ENCODE data around the gene RIOK1. TPM values are rescaled to one million over a fixed set of nuclear protein-coding genes. Genes with fewer than 3 reads are reported as not detected.
A peak's percentile ranks its signal among the peaks of the same experiment; 100 is the strongest.

Gene RIOK1
- polyA plus RNA-seq, 3 donors, result 7.7 to 14.6 (median 8.8) TPM

DNA sequence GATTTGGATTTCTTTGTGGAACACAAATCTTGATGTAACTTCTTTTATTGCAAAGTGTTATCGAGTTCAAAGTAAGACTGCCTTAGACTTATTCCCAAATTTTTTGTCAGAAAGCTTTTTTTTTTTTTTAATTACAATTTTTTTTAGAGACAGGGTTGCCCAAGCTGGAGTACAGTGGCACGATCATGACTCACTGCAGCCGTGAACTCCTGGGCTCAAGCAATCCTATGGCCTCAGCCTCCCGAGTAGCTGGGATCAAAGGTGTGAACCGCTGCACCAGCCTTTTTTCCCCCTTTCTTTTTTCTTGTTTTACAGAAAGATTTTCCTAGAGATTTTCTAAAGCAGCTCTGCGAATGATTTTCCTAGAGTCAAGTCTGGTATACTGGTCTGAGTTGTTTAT, 2.8 kb downstream of the RIOK1 start:
- peak overlapping the region in 1 of 7 donors; percentile 76 for H3K27ac Mint-ChIP-seq
- H3K27me3 Mint-ChIP-seq (ENCODE audit: low read depth in 3 of 3), result no peaks in the 10 kb centered on the region
- peaks cover 34% of the 10 kb centered on the region for H3K79me2 ChIP-seq (ENCODE audit: insufficient read depth, low read length)
- TF ChIP-seq, protein P1, sequence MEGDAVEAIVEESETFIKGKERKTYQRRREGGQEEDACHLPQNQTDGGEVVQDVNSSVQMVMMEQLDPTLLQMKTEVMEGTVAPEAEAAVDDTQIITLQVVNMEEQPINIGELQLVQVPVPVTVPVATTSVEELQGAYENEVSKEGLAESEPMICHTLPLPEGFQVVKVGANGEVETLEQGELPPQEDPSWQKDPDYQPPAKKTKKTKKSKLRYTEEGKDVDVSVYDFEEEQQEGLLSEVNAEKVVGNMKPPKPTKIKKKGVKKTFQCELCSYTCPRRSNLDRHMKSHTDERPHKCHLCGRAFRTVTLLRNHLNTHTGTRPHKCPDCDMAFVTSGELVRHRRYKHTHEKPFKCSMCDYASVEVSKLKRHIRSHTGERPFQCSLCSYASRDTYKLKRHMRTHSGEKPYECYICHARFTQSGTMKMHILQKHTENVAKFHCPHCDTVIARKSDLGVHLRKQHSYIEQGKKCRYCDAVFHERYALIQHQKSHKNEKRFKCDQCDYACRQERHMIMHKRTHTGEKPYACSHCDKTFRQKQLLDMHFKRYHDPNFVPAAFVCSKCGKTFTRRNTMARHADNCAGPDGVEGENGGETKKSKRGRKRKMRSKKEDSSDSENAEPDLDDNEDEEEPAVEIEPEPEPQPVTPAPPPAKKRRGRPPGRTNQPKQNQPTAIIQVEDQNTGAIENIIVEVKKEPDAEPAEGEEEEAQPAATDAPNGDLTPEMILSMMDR (IDR thresholded peaks at IDR 0.05), result no peak
- DNase-seq, result no peak
- H3K4me2 ChIP-seq (replicated peaks; ENCODE audit: extremely low read depth, low read length, poor library complexity, severe bottlenecking), result no peak overlapping the region
- peaks cover 33% of the 10 kb centered on the region for H3K4me1 Mint-ChIP-seq
- peaks cover 26 to 29% of the 10 kb centered on the region in 2 donors for H3K4me1 ChIP-seq (ENCODE audit: control insufficient read depth in 1 of 2, insufficient read depth in 2 of 2, low read length in 2 of 2)
- H4K20me1 ChIP-seq (ENCODE audit: insufficient read depth, low read length), result peaks cover 5% of the 10 kb centered on the region
- 100% methylated on average over 1 of the region's 6 CpGs for WGBS (ENCODE audit: insufficient coverage)
- H3K9me3 ChIP-seq (replicated peaks in 1 of 2; ENCODE audit: control insufficient read depth in 1 of 2, insufficient read depth in 1 of 2, low read length in 2 of 2), result no peaks in the 10 kb centered on the region
- intact Hi-C loops (cut with micrococcal nuclease), result no loop called here
- H2AFZ ChIP-seq (ENCODE audit: insufficient read depth, low read depth, low read length, poor library complexity, severe bottlenecking), result no peak overlapping the region
- no peak overlapping the region for H3K4me3 ChIP-seq (replicated peaks in 1 of 3; ENCODE audit: low read depth in 2 of 3, low read length in 3 of 3)
- H3K4me3 Mint-ChIP-seq, result no peak overlapping the region
- H3K27ac ChIP-seq (ENCODE audit: low read depth in 1 of 2, low read length in 2 of 2), result no peak overlapping the region
- peaks cover 0 to 1% (median 0%) of the 10 kb centered on the region in 7 donors for H3K9me3 Mint-ChIP-seq
- H3K36me3 Mint-ChIP-seq, result peaks cover 31 to 47% of the 10 kb centered on the region in 2 donors
- no peak overlapping the region for H3K9ac ChIP-seq (ENCODE audit: insufficient read depth, low read length, poor library complexity, severe bottlenecking)
- no peaks in the 10 kb centered on the region for H3K27me3 ChIP-seq (ENCODE audit: control insufficient read depth in 2 of 2, insufficient read depth in 2 of 2, low read length in 2 of 2)
- H3K36me3 ChIP-seq (replicated peaks in 1 of 2; ENCODE audit: control insufficient read depth in 1 of 2, insufficient read depth in 2 of 2, low read length in 2 of 2), result peaks cover 35 to 44% of the 10 kb centered on the region in 2 donors

DNA sequence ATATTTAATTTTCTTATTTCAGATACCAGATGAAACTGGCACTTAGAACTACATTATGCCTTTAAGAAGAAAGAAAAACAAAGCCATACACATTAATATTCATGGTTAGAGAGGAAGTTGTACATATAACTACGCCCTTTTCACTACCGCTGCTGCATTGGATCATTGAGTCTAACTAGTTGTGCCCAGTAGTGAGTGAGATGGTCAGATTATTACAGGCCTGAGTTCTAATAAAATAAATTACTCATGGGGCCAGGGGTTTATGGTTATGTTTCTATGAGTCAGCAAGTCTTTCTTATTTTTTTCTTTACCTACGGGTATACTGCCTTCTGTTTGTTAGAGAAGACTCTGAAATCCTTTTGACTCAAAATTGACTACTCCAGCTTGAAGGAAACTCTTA, 11.5 kb downstream of the RIOK1 start:
- Mint-ChIP-seq H3K4me3 (no peak overlapping the region), H3K9me3 (no peaks in the 10 kb centered on the region), H3K27ac (peak overlapping the region in 1 of 7 donors; percentile 13), H3K27me3 (ENCODE audit: low read depth in 3 of 3) (no peaks in the 10 kb centered on the region), H3K36me3 (peaks cover 64 to 74% of the 10 kb centered on the region in 2 donors), H3K4me1 (peaks cover 11% of the 10 kb centered on the region)
- H3K27me3 ChIP-seq (ENCODE audit: control insufficient read depth in 2 of 2, insufficient read depth in 2 of 2, low read length in 2 of 2), result no peaks in the 10 kb centered on the region
- H3K4me3 ChIP-seq (replicated peaks in 1 of 3; ENCODE audit: low read depth in 2 of 3, low read length in 3 of 3), result no peak overlapping the region
- DNase-seq, result no peak
- H3K4me2 ChIP-seq (replicated peaks; ENCODE audit: extremely low read depth, low read length, poor library complexity, severe bottlenecking), result no peak overlapping the region
- H3K9me3 ChIP-seq (replicated peaks in 1 of 2; ENCODE audit: control insufficient read depth in 1 of 2, insufficient read depth in 1 of 2, low read length in 2 of 2), result no peaks in the 10 kb centered on the region
- WGBS (ENCODE audit: insufficient coverage), result no CpG with 5 or more reads among the region's 3 CpGs
- H3K36me3 ChIP-seq (replicated peaks in 1 of 2; ENCODE audit: control insufficient read depth in 1 of 2, insufficient read depth in 2 of 2, low read length in 2 of 2), result peaks cover 65 to 98% of the 10 kb centered on the region in 2 donors
- H3K9ac ChIP-seq (ENCODE audit: insufficient read depth, low read length, poor library complexity, severe bottlenecking), result no peak overlapping the region
- no peaks in the 10 kb centered on the region for H3K79me2 ChIP-seq (ENCODE audit: insufficient read depth, low read length)
- H3K27ac ChIP-seq (ENCODE audit: low read depth in 1 of 2, low read length in 2 of 2), result no peak overlapping the region
- intact Hi-C loops (cut with micrococcal nuclease), result no loop called here
- TF ChIP-seq, protein P1 (IDR thresholded peaks at IDR 0.05), result no peak
- H4K20me1 ChIP-seq (ENCODE audit: insufficient read depth, low read length), result no peaks in the 10 kb centered on the region
- H2AFZ ChIP-seq (ENCODE audit: insufficient read depth, low read depth, low read length, poor library complexity, severe bottlenecking), result no peak overlapping the region
- peaks cover 0 to 4% of the 10 kb centered on the region in 2 donors for H3K4me1 ChIP-seq (ENCODE audit: control insufficient read depth in 1 of 2, insufficient read depth in 2 of 2, low read length in 2 of 2)

Data from CD14-positive monocyte (primary cell).